ENCODE measurements around the gene FRK.
"Not testable (repeated sequence)": the region's sequence is repeated elsewhere in the genome, so short reads cannot be mapped to it uniquely, and the experiment has no call there.

FRK gene

GRCh38 chr6:115969207-115969929 lies 91.3 kb downstream of the FRK start:
- no peak for FAIRE-seq
- DNase-seq (ENCODE audit: insufficient read length, low spot score): no peak
- TF ChIP-seq PAX5 (IDR thresholded peaks at IDR 0.05; ENCODE audit: insufficient read depth, low read length, severe bottlenecking): no peak
- no peak for TF ChIP-seq POLR2AphosphoS5 (IDR thresholded peaks at IDR 0.05; ENCODE audit: low read depth, low read length)
- TF ChIP-seq TAF1 (IDR thresholded peaks at IDR 0.05; ENCODE audit: low read depth, low read length): no peak
- no peak for TF ChIP-seq POU2F2 (IDR thresholded peaks at IDR 0.05; ENCODE audit: low read depth, low read length)
- TF ChIP-seq SPI1 (IDR thresholded peaks at IDR 0.05; ENCODE audit: low read depth, low read length): no peak
- TF ChIP-seq POLR2A (IDR thresholded peaks at IDR 0.05; ENCODE audit: low read depth, low read length): no peak

GRCh38 chr6:115960286-115960685 lies 100.4 kb downstream of the FRK start:
- FAIRE-seq: not testable (repeated sequence)

GRCh38 chr6:115958958-115959357 lies 101.7 kb downstream of the FRK start:
- FAIRE-seq: no peak
- no peak for DNase-seq (ENCODE audit: insufficient read length, low spot score)
- TF ChIP-seq TAF1 (IDR thresholded peaks at IDR 0.05; ENCODE audit: low read depth, low read length) (no peak), SPI1 (IDR thresholded peaks at IDR 0.05; ENCODE audit: low read depth, low read length) (no peak), PAX5 (IDR thresholded peaks at IDR 0.05; ENCODE audit: insufficient read depth, low read length, severe bottlenecking) (no peak), POU2F2 (IDR thresholded peaks at IDR 0.05; ENCODE audit: low read depth, low read length) (no peak), POLR2AphosphoS5 (IDR thresholded peaks at IDR 0.05; ENCODE audit: low read depth, low read length) (no peak), POLR2A (IDR thresholded peaks at IDR 0.05; ENCODE audit: low read depth, low read length) (no peak)

More at GRCh38 chr6:115960286-115960685, 100.4 kb downstream of the FRK start:
- DNase-seq (ENCODE audit: insufficient read length, low spot score): not testable (repeated sequence)

- DNase-seq (ENCODE audit: insufficient read length, low spot score) (no peak), FAIRE-seq (no peak)
- no peak for TF ChIP-seq POLR2A (IDR thresholded peaks at IDR 0.05; ENCODE audit: low read depth, low read length)
- TF ChIP-seq POU2F2 (IDR thresholded peaks at IDR 0.05; ENCODE audit: low read depth, low read length): no peak
- TF ChIP-seq TAF1 (IDR thresholded peaks at IDR 0.05; ENCODE audit: low read depth, low read length): no peak
- TF ChIP-seq PAX5 (IDR thresholded peaks at IDR 0.05; ENCODE audit: insufficient read depth, low read length, severe bottlenecking): no peak
- TF ChIP-seq POLR2AphosphoS5 (IDR thresholded peaks at IDR 0.05; ENCODE audit: low read depth, low read length): no peak
- TF ChIP-seq SPI1 (IDR thresholded peaks at IDR 0.05; ENCODE audit: low read depth, low read length): no peak
These were observed 106.0 kb downstream of the FRK start for GRCh38 chr6:115954740-115955139.

- no peak for TF ChIP-seq POLR2A (IDR thresholded peaks at IDR 0.05; ENCODE audit: low read depth, low read length)
- no peak for TF ChIP-seq PAX5 (IDR thresholded peaks at IDR 0.05; ENCODE audit: insufficient read depth, low read length, severe bottlenecking)
- TF ChIP-seq TAF1 (IDR thresholded peaks at IDR 0.05; ENCODE audit: low read depth, low read length): no peak
- FAIRE-seq (no peak), DNase-seq (ENCODE audit: insufficient read length, low spot score) (no peak)
These were observed 111.9 kb downstream of the FRK start for GRCh38 chr6:115948751-115949150.

- FAIRE-seq (peak; percentile 40), DNase-seq (ENCODE audit: insufficient read length, low spot score) (no peak)
- TF ChIP-seq SPI1 (IDR thresholded peaks at IDR 0.05; ENCODE audit: low read depth, low read length) (no peak), POLR2A (IDR thresholded peaks at IDR 0.05; ENCODE audit: low read depth, low read length) (no peak)
These were observed 112.6 kb downstream of the FRK start for GRCh38 chr6:115947966-115948541.

- no peak for FAIRE-seq
- no peak for DNase-seq (ENCODE audit: insufficient read length, low spot score)
- TF ChIP-seq TAF1 (IDR thresholded peaks at IDR 0.05; ENCODE audit: low read depth, low read length) (no peak), POU2F2 (IDR thresholded peaks at IDR 0.05; ENCODE audit: low read depth, low read length) (no peak), POLR2A (IDR thresholded peaks at IDR 0.05; ENCODE audit: low read depth, low read length) (no peak), POLR2AphosphoS5 (IDR thresholded peaks at IDR 0.05; ENCODE audit: low read depth, low read length) (no peak), SPI1 (IDR thresholded peaks at IDR 0.05; ENCODE audit: low read depth, low read length) (no peak), PAX5 (IDR thresholded peaks at IDR 0.05; ENCODE audit: insufficient read depth, low read length, severe bottlenecking) (no peak)
These were observed 114.9 kb downstream of the FRK start for GRCh38 chr6:115945812-115946211.

GRCh38 chr6:115945306-115945705 lies 115.4 kb downstream of the FRK start:
- FAIRE-seq: peak; percentile 35
- DNase-seq (ENCODE audit: insufficient read length, low spot score): no peak
- no peak for TF ChIP-seq SPI1 (IDR thresholded peaks at IDR 0.05; ENCODE audit: low read depth, low read length)
- TF ChIP-seq PAX5 (IDR thresholded peaks at IDR 0.05; ENCODE audit: insufficient read depth, low read length, severe bottlenecking): no peak
- TF ChIP-seq TAF1 (IDR thresholded peaks at IDR 0.05; ENCODE audit: low read depth, low read length): no peak
- no peak for TF ChIP-seq POLR2AphosphoS5 (IDR thresholded peaks at IDR 0.05; ENCODE audit: low read depth, low read length)

- DNase-seq (ENCODE audit: insufficient read length, low spot score); FAIRE-seq: not testable (repeated sequence)
These were observed 115.9 kb downstream of the FRK start for GRCh38 chr6:115944829-115945228.

GRCh38 chr6:115937502-115937901 lies 123.2 kb downstream of the FRK start:
- DNase-seq (ENCODE audit: insufficient read length, low spot score); FAIRE-seq: not testable (repeated sequence)

- TF ChIP-seq PAX5 (IDR thresholded peaks at IDR 0.05; ENCODE audit: insufficient read depth, low read length, severe bottlenecking) (no peak), POLR2AphosphoS5 (IDR thresholded peaks at IDR 0.05; ENCODE audit: low read depth, low read length) (no peak), POU2F2 (IDR thresholded peaks at IDR 0.05; ENCODE audit: low read depth, low read length) (no peak), POLR2A (IDR thresholded peaks at IDR 0.05; ENCODE audit: low read depth, low read length) (no peak), SPI1 (IDR thresholded peaks at IDR 0.05; ENCODE audit: low read depth, low read length) (no peak), TAF1 (IDR thresholded peaks at IDR 0.05; ENCODE audit: low read depth, low read length) (no peak)
- no peak for DNase-seq (ENCODE audit: insufficient read length, low spot score)
- no peak for FAIRE-seq
These were observed 125.3 kb downstream of the FRK start for GRCh38 chr6:115935361-115935760.

Data from GM12891 (cell line).